LHCN-M2 (cell line): Measurements from ENCODE around the gene CFAP107. TPM values are rescaled to one million over a fixed set of nuclear protein-coding genes. Genes with fewer than 3 reads are reported as not detected.
A peak's percentile ranks its signal among the peaks of the same experiment; 100 is the strongest.
"Not testable (repeated sequence)": the region's sequence is repeated elsewhere in the genome, so short reads cannot be mapped to it uniquely, and the experiment has no call there.

Experiments used
- DNase-seq: peaks from one replicate; pipeline ENCODE4 v3.0.0-alpha.2; 2012; ENCODE audit warnings: low read depth
- total RNA-seq: library from RNA; depleted of rRNA; stranded (reverse); fragments of >200 nt; gene quantifications from 2 replicates; pipeline ENCODE4 v1.2.3, GENCODE V29; 2014; rRNA removed

CFAP107 gene
- total RNA-seq, 1 experiment from 2014 or later: not detected

- no peak for DNase-seq
Measured at GRCh38 chr1:12778061-12778460, 32.1 kb downstream of the CFAP107 start.

DNA sequence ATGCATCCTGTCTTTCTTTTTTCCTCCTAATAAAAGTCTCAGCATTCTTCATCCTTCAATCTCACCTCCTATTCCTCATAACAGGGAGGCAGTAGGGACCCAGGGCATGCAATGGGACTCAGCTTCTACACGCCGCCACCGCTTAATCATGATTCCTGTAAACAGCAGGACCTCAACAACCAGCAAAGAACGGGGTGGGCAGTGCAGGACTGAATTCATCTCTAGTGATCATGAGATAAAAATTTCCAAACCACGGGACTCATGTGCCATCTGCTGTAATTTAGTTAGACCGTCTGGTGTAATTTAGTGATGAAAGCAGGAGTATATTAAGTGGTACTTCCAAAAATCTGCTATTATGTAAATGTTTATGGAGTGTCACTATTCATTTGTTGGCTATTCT is 32.9 kb downstream of the CFAP107 start:
- DNase-seq: no peak

GRCh38 chr1:12781488-12781887 is 35.5 kb downstream of the CFAP107 start:
- not testable (repeated sequence) for DNase-seq

DNA sequence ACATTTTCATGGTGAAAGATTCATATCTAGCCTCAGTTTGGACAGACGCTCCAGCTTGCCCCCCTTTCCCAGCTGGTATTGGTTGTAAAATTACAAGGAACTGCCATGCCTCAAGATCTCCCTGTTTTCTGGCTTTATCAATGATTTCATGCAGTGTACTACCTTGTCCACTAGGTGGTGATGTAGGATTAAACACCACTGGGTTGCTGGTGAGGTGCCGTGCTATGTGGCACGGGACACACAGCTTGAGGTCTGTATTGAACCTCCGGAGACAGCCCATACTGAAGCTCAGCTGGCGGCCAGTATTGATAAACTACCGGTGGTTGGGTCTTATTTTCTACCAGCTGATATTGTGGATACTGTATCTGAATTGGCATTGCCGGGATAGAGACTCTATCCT is 37.8 kb downstream of the CFAP107 start:
- DNase-seq: peak; percentile 4

DNA sequence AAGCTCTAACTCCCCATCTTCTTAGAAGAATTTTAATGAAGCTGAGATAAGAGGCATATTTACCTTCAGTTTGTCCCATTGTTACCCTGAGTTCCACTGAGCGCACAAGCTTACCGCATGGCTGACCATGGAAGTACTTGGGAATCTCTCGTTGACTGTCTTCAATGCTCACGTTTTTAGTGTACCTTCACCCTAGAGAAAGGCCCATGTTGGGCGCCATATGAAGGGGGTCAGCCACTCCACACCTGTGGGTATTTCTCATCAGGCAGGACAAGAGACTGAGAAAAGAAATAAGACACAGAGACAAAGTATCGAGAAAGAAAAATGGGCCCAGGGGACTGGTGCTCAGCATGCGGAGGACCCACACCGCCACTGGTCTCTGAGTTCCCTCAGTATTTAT is 38.7 kb downstream of the CFAP107 start:
- DNase-seq: not testable (repeated sequence)

- not testable (repeated sequence) for DNase-seq
Measured at GRCh38 chr1:12791097-12791496, 45.1 kb downstream of the CFAP107 start, which contains the start of gene PRAMEF1. Gene PRAMEF1 (plus strand): TSS chr1:12791397. CDS start chr1:12793228, 1,831 bp downstream.

GRCh38 chr1:12798911-12799310 is 52.9 kb downstream of the CFAP107 start:
- DNase-seq: no peak

- DNase-seq: no peak
Measured at GRCh38 chr1:12799730-12800129, 53.7 kb downstream of the CFAP107 start.

- DNase-seq: no peak
Measured at GRCh38 chr1:12809933-12810332, 63.9 kb downstream of the CFAP107 start.

DNA sequence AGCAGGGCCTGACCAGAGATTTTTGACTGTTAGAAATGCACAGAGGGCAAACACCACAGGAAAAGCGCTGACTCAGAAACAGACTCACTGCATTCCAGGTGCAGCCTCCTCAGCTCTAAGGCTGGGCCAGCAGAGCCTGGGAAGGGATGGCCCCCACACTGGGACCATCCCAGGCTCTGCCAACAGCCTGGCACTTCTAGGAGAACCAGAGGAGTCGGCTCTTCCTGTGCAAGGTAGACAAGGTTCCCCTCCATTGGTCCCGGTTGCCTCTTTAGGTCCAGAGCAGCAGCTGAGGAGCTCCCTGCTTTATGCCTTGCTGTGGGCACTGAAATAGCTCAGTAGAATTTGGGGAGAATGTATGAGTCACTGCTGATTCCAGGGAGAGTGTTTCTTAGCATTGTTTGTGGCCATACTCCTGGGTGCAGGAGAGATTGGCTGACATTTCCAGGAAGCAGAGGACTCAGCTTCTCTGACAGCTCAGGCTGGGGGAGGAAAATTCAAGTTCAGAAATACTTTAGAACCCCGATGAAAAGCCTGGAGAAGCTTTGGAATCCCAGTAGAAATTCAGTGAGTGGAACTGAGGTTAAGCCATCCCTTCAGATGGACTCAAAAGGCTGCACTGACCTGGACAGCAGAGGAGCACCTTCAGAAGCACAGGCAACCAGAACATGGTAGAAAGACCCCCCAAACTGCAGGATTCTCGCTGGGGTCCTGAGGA is 64.8 kb downstream of the CFAP107 start:
- no peak for DNase-seq

GRCh38 chr1:12811409-12811784 is 65.4 kb downstream of the CFAP107 start:
- DNase-seq: no peak

Other genes starting within 250 kb of the CFAP107 start
- gene DHRS3, start 128.0 kb upstream of the CFAP107 start, total RNA-seq: 1.4 and 1.6 TPM in 2 replicates
- gene AADACL4, start 102.1 kb upstream of the CFAP107 start, total RNA-seq: not detected in 2 replicates
- not detected in 2 replicates for gene AADACL3, start 30.1 kb upstream of the CFAP107 start, total RNA-seq
- not detected in 2 replicates for gene PRAMEF12, start 27.5 kb downstream of the CFAP107 start, total RNA-seq
- not detected in 2 replicates for gene PRAMEF1, start 45.2 kb downstream of the CFAP107 start, total RNA-seq
- gene PRAMEF11, start 85.2 kb downstream of the CFAP107 start, total RNA-seq: not detected in 2 replicates
- gene HNRNPCL1, start 102.5 kb downstream of the CFAP107 start, total RNA-seq: not detected in 2 replicates
- gene PRAMEF2, start 110.9 kb downstream of the CFAP107 start, total RNA-seq: not detected in 2 replicates
- gene PRAMEF4, start 140.0 kb downstream of the CFAP107 start, total RNA-seq: not detected in 2 replicates
- gene PRAMEF10, start 152.1 kb downstream of the CFAP107 start, total RNA-seq: not detected in 2 replicates
- gene PRAMEF7, start 170.4 kb downstream of the CFAP107 start, total RNA-seq: not detected in 2 replicates
- gene PRAMEF6, start 201.4 kb downstream of the CFAP107 start, total RNA-seq: not detected in 2 replicates